HG02678 (cell line): ENCODE measurements around the gene GALNT2.

Experiments
- ATAC-seq: cut with Tn5 transposase; IDR thresholded peaks from one replicate; pipeline ENCODE4 v1.9.1; 2021; ENCODE audit warnings: mild to moderate bottlenecking, moderate library complexity; ENCODE audit not compliant: unreplicated experiment

GALNT2 gene

DNA sequence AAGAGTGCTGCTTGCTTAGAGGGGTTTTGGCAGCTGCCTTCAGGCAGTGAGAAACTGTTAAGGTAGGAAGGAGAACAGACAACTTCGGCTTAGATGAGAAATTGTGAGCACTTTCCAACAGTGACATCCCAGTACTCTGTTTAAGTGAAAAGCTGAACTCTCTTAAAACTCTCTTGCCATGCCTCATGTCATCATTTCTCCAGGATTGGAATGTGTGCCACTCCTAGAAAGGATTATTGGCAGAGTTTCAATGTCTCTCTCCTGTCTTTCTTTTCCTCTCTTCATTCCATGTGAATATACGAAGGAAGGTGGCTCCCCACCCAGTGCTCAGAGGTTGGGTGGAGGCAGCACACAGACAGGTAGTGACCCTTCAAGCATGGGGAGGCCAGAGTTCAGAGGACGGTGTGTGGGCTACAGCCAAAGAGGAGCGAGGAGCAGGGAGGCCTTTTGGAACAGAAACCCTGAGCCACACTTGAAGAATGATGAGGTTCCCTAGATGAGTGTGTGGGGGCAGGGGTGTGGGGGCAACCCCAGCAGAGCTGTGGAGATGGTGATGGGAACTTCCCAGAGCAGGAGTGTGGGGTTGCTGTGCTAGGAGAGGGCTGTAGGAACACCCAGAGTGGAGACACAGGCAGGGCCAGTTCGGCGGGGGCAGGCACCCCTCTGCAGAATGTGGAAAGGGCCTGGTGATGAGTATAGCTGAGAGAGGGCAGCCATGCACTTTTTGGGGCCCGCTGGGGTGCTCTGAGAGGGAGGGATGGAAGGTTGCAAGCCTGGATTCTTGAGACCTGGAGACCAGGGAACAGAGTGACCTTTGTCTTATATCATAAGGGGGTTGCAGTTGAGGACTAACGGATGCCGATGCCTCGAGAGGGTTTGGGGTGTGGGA, 58.8 kb downstream of the GALNT2 start:
- no peak for ATAC-seq

DNA sequence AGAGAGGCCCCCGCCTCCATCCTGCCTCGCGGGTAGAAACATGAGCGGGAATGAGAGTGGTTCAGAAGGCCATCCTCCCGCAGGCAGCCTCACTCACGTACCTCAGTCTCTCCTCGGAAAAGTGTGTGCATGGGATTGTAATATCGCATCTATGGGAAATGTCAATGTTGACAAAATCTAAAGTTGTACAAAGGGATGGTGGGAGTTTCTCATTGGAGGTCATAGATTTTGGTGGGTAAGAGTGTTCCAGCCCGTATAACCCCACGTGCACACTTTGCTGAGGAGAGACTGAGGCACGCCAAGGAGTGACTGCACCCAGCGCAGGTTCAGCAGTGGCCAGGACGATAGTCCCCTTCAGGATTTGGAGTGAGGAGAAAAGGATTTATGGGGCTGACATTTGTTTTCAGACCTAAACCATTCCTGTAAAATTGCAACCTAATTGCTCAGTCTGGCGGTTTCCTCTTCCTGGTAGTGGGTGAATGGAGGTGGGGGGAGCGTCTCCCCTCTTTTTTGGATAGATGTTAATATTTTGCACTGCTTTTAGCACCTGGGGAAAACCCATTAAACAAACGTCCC, 59.6 kb downstream of the GALNT2 start:
- ATAC-seq = no peak

DNA sequence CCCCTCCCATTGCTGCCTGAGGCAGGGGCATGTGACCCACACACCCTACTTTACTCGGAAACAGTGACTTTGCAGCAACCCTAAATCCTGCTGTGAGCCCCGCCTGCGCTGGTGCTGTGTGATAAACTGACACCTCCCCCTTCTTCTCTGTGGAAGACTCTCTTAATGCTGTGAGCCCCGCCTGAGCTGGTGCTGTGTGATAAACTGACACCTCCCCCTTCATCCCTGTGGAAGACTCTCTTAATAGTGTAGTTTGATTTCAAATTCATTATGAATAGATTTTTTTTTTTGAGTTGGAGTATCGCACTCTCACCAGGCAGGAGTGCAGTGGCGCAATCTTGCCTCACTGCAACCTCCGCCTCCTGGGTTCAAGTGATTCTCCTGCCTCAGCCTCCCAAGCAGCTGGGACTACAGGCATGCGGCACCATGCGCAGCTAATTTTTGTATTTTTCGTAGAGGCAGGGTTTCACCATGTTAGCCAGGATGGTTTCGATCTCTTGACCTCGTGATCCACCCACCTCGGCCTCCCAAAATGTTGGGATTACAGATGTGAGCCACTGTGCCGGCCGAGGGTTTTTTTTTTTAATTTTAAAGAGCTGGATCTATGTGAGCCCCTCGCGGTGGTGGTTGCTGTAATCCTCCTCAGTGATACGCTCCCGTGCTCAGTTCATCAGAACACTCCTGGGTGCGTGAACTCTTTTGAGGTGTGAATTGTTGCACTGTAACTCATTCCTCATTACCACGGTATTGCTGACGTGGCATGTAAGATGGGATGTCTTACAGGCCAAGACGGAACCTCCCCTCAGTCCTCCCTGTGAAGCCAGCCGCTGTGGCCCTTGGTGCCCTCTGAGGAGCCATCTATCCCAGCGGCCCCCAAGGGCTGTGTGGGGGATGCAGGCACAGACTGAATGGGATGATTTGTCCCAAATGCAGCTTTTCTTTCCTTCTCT, 60.3 kb downstream of the GALNT2 start:
- ATAC-seq = no peak

DNA sequence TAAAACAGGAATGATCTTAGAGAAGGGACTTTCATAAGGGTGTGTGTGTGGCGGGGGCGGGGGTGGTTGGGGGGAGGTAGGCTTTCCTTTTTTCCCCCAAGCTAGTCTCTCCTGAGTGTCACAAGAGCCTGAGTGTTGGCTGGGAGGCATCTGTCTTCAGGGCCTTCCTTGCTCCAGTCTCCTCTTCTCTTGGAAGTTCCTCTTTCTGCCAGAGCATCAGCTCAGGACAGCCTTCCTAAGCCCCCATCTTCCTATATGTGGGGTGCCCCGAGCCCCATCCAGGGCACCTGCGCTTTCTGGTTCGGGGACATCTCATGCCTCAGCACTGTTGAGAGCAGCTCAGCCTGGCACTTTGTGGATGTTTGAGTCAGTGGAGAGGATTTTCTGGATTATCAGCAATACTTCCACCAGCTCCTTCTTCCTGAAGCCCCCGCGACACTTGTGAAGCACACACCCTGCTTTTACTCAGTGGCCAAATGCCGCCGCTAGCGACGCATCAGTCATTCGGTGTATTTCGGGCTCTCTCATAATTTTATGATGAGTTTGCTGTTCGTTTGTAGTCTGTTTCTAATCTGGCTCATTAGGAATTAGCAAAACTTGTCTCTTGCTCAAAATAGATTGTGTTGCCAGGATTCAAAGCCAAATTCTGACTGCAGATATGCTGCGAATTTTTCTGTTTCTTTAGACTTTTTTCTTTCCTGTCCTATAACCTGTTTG, 61.7 kb downstream of the GALNT2 start:
- ATAC-seq = no peak

DNA sequence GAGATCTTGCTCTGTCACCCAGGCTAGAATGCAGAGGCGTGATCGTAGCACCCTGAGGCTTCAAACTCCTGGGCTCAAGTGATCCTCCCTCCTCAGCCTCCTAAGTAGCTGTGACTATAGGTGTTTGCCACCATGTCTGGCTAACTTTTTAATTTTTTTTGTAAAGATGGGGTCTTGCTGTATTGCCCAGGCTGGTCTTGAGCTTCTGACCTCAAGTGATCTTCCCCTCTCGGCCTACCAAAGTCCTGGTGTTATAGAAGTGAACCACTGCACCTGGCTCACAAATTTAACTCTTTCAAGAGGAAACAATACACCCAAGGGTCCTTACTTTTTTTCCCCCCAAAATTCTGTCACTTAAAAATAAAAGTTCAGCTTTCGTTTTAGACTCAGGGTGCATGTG, 62.3 kb downstream of the GALNT2 start:
- ATAC-seq = no peak

DNA sequence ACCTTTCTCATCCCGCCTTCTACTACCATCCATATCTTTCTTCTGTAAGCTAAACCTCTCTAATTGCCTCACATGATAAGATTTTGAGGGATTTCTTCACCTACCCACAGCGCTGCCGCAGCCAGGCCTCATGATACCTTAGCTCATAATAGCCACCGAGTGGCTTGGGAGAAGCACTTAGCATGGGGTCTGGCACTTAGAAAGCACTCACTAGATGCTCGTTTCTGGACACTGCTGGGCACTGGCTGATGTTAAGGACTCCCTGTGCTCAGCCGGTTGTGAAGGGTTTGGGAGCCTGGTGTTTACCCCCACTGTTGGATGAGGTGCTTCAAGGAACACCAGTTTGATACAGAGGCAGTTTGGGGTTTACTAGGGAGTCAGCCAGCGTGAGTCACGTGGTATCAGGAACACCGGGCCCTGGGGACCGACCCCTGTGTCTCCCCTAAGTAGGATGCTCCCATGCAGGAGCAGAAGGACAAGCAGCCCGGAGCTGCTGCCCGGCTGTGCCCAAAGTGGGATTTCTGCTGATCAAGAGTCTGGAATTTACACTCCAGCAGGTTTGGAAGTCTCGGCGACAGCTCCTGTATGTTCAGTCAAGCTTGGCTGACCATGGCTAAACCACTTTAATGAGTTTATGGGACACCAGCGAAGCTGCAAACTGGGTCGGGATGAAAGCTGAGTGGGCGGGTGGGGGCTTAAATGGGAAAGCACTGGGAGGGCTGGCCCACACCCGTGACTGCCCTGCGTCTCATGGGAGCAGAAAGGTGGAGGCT, 63.3 kb downstream of the GALNT2 start:
- ATAC-seq = no peak

DNA sequence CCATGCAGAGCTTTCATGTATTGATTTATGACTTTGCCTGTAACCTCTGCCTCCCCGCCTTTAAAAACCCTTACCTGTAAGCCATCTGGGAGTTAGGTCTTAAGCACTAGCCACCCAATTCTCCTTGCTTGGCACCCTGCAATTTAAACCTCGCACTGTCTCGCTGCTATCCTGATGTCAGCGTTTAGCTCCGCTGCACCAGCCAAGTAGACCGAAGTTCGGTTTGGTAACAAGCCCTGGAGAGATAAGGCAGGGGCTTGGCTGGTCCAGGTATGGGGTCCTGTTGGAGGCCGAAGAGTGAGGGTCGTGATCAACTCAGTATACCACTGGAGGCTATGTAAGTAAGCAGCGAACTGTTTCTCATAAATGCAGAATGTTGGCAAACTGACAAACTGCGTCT, 64.4 kb downstream of the GALNT2 start:
- ATAC-seq = no peak

DNA sequence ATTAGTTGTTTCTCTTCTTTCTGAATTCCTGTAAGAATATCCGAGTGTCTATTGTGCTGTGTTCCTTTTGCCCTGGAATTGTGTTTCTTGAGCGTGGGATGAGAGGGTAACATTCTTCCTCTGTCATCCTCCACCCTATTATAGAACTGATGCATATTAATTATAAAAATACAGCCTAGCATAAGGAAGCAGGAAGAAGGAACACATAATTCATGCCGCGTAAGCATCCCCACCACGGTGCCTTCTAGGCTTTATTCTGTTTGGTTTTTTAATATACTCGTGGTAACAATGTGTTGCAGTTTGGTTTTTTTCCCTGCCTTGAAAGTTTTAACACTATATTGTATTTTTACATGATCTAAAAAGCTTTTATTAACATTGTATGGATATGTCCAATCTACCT, 65.7 kb downstream of the GALNT2 start:
- ATAC-seq = no peak

DNA sequence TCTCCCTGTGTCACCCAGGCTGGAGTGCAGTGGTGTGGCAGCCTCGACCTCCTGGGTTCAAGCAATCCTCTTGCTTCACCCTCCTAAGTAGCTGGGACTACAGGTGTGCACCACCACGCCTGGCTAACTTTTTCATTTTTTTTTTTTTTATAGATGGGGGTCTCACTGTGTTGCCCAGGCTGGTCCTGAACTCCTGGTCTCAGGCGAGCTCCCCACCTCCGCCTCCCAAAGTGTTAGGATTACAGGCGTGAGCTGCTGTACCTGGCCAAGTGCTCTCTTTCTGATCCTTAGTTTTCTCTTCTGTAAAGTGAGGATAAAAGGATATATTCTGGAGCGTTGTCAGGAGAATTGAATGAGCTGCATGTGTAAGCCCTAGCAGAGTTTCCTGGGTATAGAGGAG, 68.7 kb downstream of the GALNT2 start:
- no peak for ATAC-seq

DNA sequence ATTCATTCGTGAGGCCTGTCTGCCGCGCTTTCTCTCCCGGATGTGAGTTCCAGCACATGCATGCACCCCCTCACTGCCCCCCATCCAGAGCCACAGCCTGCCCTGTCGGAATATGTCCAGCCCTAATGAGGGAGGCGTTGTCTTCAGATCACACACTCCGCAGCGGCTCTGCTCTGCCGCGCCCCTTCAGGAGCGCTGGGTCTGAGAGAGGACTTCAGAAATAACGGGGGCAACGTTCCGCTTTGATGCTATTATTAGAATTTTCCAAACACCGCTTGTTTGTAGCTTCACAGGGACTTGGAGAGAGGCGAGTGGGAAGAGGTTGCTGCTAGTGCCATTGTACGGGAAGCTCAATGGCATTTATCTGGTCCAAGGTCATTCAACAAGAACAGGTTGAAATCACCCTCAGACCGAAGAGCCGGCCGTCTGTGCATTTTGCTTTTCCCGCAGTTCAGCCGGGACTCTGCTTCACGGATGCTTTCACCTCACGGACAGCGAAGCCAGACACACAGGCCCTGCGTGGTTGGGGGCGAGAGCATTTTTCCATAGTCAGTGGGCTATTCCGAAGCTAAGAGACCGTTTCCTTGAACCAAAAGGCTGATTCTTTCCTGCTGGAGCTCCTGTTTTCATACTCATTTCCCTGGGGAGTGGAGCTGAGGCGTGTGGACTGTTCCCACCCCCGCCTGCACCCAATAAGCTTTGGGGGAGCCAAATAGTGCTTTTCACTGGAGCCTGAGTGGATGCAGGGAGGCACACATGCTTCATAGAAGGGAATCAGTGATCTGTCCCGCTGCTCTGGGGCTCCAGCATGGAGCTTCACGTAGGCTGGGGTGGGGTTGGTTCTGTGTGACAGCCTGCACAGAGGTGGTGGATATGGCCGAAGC, 69.7 kb downstream of the GALNT2 start:
- ATAC-seq = no peak

DNA sequence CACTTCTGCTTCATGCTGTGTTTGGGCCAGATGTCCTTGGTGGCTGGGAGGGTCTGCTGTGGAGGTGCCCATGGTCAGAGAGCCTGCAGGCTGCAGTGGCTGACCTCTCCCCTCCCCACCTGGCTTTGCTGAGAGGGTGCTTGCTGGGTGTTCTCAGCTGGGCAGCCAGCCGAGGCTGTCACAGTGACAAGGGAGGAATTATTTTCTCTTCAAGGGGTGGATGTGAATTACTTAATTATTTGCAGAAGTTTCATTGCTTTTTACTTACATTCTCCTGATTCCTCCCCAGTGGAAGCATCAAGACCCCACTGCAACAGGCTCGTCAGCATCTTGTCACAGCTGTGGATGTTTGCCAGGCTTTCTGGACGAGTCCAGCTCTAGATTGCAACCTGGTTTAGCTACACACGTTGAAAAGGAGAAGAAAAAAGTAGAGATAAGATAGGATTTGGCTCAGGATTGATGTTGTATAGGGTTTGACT, 70.3 kb downstream of the GALNT2 start:
- ATAC-seq = no peak

DNA sequence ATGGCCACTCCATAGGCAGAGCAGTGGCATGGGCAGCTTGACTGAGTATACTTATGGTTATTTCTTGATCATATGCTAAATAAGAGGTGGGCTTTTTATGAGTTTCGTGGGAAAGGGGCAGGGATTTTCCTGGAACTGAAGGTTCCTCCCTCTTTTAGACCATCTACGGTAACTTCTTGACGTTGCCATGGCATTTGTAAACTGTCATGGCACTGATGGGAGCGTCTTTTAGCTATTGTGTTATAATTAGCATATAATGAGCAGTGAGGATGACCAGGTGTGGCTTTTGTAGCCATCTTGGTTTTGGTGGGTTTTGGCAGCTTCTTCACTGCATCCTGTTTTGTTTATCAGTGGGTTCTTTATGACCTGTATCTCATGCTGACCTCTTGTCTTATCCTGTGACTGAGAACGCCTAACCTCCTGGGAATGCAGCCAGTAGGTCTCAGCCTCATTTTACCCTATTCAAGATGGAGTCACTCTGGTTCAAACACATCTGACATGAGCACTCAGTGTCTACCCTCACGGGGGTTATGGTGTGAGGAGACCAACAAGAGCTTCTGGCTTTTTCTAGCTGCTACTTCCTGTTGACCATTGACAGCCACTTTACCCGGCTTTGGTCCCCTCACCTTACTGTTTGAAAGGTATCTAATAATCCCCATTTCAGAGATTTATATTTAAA, 71.7 kb downstream of the GALNT2 start:
- no peak for ATAC-seq

DNA sequence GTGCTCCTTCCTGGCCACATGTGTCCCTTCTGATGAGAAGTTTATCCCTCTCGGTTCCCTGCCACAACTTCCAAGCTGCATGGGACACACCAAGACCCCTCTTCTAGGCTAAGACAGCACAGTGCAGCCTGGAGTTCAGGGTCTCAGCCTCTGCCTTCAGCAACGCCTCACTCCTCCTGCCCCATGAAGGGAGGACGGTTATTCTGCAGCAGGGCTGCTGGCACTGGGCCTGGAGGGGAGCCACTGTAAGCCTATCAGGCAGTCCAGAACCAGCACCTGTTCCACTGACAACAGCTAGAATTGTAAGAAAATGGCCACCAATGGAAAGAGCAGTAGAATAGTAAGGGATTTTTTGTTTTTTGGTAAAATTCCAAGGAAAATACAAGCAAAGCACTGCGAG, 72.3 kb downstream of the GALNT2 start:
- no peak for ATAC-seq

DNA sequence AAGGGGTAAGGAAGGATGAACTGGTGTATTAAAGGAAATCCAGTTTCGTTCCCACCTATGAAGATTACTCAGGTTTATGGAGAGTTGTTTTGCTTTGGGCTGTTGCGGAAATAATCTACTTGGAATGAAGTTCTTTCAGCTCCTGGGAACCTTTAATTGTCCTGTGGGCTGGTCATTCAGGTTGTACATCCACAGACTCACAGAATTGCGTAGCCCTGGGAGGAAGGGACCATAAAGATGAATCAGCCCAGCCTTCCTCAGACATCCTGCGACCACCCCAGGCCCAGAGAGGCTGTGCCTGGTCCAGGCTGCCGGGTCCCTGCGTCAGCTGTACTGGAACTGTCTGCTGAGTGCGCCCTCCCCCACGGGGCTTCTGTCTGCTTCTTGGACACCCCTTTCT, 72.7 kb downstream of the GALNT2 start:
- ATAC-seq = no peak

DNA sequence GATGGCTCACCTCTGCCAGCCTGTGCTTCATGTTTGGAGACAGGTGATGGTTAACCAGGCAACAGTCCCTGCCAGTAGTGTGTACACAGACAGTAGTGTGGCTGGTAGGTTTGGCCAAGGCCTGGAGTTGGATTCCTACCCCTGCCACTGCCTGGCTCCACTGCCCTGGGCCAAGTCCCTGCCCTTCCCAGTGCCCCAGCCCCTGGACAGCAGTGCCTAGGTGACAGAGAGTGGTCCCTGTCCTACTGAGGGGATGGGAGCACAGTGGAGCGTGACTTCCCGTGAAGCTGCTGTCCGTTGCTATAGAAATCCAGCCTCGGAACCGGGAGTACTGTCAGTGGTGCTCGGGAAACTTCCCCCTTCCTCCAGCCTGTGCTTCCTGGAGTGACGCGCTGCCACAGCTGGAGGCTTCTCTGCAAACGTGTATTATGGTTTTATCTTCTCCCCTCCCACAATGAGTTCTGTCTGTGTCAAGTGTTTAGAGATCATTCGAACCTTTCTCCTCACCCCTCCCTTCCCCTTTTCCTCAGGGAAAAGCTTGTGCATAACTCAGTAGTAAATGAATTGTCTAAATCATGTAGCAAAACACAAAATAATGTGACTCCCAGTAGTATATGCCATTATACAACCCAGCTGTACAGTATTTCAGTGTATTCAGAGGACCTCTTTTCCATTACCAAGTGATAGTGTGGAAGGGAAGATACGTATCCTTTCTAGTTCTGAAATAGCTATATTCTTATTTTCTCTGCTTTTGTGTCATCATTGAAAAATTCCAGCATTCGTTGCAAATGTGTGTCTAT, 73.4 kb downstream of the GALNT2 start:
- ATAC-seq = no peak

DNA sequence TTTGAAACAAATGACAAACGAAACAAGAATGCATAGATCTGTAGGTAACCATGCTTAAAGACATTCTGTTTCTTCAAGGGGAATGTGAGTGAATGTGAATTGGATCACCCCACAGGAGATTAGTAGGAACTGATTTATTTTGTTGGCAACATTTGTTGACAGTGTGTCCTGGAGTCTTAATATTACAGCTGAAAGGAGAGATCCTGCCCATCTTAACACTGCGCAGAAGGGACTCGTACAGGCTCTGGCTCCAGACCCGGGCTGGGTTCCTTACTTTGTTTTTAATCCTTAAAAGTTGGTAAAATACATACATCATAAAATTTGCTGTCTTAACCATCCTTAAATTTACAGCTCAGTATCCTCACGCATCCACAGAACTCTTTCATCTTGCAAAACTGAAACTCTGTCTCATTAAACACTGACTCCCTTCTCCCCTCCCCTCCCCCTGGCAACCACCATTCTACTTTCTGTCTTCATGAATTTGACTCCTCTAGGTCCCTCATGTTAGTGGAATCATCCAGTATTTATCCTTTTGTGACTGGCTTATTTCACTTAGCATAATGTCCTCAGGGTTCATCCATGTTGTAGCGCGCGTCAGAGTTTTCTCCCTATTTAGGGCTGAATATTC, 74.1 kb downstream of the GALNT2 start:
- ATAC-seq = no peak
